Common myeloid progenitor, CD34-positive (primary cell): ENCODE data around the gene FBXW2. TPM values are rescaled to one million over a fixed set of nuclear protein-coding genes. Genes with fewer than 3 reads are reported as not detected.

Experiments used
- CTCF ChIA-PET: fragments of 350-600 bp; sonication (Branson Sonifier 250); formaldehyde crosslinking; loops from one replicate; lab custom pipeline; 2021; ENCODE audit warnings: antibody characterized with exemption; lab: Charles Lee
- POLR2A ChIA-PET: fragments of 350-600 bp; sonication (Branson Sonifier 250); formaldehyde crosslinking; loops from one replicate; lab custom pipeline; 2021; ENCODE audit warnings: antibody characterized with exemption; lab: Charles Lee
- DNase-seq, 3 donors: peaks; one replicate each; pipeline versions ENCODE4 v3.0.0 to v3.0.0-alpha.2; 2013
- H3K27ac ChIP-seq, 2 experiments: 1 replicate in 1 of 2; 2 replicates in 1 of 2; pipeline ENCODE4 v1.7.0; 2013; ENCODE audit warnings: inconsistent platforms in 2 of 2, low read length in 2 of 2, mild to moderate bottlenecking in 2 of 2, low read depth in 1 of 2, moderate library complexity in 1 of 2; ENCODE audit not compliant: severe bottlenecking in 2 of 2, insufficient read depth in 1 of 2, poor library complexity in 1 of 2
- H3K27me3 ChIP-seq, 5 experiments: replicated peaks in 2 of 5; 1 replicate in 3 of 5; 2 replicates in 2 of 5; pipeline versions ENCODE4 v1.6.1 to v1.7.0; 2013; ENCODE audit warnings: low read length in 4 of 5, mild to moderate bottlenecking in 2 of 5, moderate library complexity in 2 of 5, inconsistent platforms in 1 of 5; ENCODE audit not compliant: insufficient read depth in 5 of 5, control insufficient read depth in 4 of 5
- H3K36me3 ChIP-seq, 4 experiments: 1 replicate in 2 of 4; 2 replicates in 2 of 4; pipeline versions ENCODE4 v1.6.1 to v1.7.0; 2013; ENCODE audit warnings: low read length in 3 of 4, control low read depth in 1 of 4, mild to moderate bottlenecking in 1 of 4; ENCODE audit not compliant: control insufficient read depth in 4 of 4, insufficient read depth in 4 of 4
- H3K4me1 ChIP-seq, 4 experiments: 1 replicate in 3 of 4; 2 replicates in 1 of 4; pipeline versions ENCODE4 v1.6.1 to v1.7.1; 2013; ENCODE audit warnings: low read length in 3 of 4, mild to moderate bottlenecking in 3 of 4, control low read depth in 1 of 4, inconsistent platforms in 1 of 4, moderate library complexity in 1 of 4; ENCODE audit not compliant: control insufficient read depth in 4 of 4, insufficient read depth in 4 of 4; ENCODE audit errors: control extremely low read depth in 1 of 4
- H3K4me3 ChIP-seq, 7 experiments: 1 replicate in 4 of 7; 2 replicates in 3 of 7; pipeline versions ENCODE4 v1.5.1 to v1.7.0; 2013; ENCODE audit warnings: mild to moderate bottlenecking in 7 of 7, low read length in 6 of 7, moderate library complexity in 6 of 7, inconsistent platforms in 2 of 7, low read depth in 2 of 7, control low read depth in 1 of 7; ENCODE audit not compliant: insufficient read depth in 4 of 7, control insufficient read depth in 1 of 7; ENCODE audit errors: extremely low read depth in 1 of 7
- H3K9me3 ChIP-seq, 5 experiments: 1 replicate in 4 of 5; 2 replicates in 1 of 5; pipeline versions ENCODE4 v1.6.1 to v1.7.1; 2013; ENCODE audit warnings: low read length in 4 of 5, mild to moderate bottlenecking in 2 of 5, inconsistent platforms in 1 of 5, low read depth in 1 of 5, moderate library complexity in 1 of 5; ENCODE audit not compliant: control insufficient read depth in 4 of 5, insufficient read depth in 2 of 5; ENCODE audit errors: control extremely low read depth in 1 of 5
- WGBS: methylation state at CpG from one replicate; pipeline ENCODE4 v1.1.5; 2013; ENCODE audit not compliant: insufficient coverage; 5-methylcytosine and 5-hydroxymethylcytosine counted together
- polyA plus RNA-seq: library from polyadenylated mRNA; unstranded; fragments of 120-200 nt; gene quantifications from one replicate; pipeline ENCODE4 v1.2.1, GENCODE V29; 2013

Gene FBXW2, protein sequence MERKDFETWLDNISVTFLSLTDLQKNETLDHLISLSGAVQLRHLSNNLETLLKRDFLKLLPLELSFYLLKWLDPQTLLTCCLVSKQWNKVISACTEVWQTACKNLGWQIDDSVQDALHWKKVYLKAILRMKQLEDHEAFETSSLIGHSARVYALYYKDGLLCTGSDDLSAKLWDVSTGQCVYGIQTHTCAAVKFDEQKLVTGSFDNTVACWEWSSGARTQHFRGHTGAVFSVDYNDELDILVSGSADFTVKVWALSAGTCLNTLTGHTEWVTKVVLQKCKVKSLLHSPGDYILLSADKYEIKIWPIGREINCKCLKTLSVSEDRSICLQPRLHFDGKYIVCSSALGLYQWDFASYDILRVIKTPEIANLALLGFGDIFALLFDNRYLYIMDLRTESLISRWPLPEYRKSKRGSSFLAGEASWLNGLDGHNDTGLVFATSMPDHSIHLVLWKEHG
- polyA plus RNA-seq: 37.2 TPM

DNA sequence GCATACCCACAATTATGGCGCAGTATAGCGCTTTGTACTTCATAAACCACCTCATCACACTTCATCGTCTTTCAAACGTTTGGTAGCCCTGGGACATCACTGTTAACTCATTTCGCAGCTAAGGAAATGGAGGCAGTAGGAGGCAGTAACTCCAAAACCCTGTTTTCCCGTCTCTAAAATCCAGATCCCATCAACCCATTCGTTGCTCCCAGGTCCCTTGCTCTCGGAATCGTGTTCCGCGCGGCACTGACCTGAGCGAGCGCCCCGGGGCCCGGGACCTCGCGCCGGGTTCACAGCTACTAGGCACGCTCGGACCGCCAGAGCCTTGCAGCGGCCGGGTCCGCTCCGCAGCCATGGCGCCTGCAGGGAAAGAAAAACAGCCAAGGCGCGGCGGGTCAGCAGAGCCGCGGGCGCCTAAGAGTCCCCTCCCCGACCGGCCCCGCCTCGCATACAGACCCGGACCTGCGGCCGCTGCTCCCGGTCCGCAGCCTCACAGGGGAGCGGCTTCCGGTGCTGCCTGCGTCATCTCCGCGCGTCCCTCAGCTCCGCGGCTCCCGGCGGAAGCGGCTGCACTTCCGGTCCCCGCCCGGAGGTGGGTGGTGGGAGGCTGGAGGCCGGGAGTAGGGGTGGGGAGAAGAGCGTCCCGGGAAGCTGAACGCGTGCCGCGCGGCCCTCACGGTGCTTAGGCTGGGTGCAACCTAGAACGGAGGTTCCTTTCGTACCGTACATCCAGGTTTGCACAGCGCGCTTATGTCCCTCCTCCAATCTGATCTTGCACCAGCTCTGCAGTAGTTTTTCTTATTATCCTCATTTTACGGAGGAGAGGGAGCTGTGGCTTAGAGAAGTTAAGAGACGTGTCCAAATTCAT is at the start of gene FBXW2:
TSS of gene FBXW2 (minus strand) at position 519 of the 868 bp plus-strand sequence. CDS start 5,158 bp downstream, outside the sequence.
- H3K4me3 ChIP-seq: peak within 1 kb of the TSS; percentile 78 to 99 (median 96)
- no peaks in the 10 kb centered on the region for H3K27me3 ChIP-seq
- POLR2A ChIA-PET: interaction anchor here (0.9 to 1.4 kb wide), 5 partner anchors 12 to 49 kb away, joined by 3 to 6 read pairs (median 5); partner anchors contain the start of gene PSMD5
- H3K36me3 ChIP-seq: peaks cover 0 to 15% (median 5%) of the 10 kb centered on the region in 4 experiments
- peak within 1 kb of the TSS; percentile 90 to 94 for H3K27ac ChIP-seq
- CTCF ChIA-PET: interaction anchor here (0.6 to 1.4 kb wide), 2 partner anchors 50 to 349 kb away, joined by 3 to 5 read pairs; partner anchors contain the start of gene PSMD5
- DNase-seq: peak; percentile 84 to 93 (median 87)
- WGBS: 0% methylated on average over 49 of the region's 72 CpGs
- peaks cover 13 to 27% (median 21%) of the 10 kb centered on the region in 4 experiments for H3K4me1 ChIP-seq
- H3K9me3 ChIP-seq: no peaks in the 10 kb centered on the region

DNA sequence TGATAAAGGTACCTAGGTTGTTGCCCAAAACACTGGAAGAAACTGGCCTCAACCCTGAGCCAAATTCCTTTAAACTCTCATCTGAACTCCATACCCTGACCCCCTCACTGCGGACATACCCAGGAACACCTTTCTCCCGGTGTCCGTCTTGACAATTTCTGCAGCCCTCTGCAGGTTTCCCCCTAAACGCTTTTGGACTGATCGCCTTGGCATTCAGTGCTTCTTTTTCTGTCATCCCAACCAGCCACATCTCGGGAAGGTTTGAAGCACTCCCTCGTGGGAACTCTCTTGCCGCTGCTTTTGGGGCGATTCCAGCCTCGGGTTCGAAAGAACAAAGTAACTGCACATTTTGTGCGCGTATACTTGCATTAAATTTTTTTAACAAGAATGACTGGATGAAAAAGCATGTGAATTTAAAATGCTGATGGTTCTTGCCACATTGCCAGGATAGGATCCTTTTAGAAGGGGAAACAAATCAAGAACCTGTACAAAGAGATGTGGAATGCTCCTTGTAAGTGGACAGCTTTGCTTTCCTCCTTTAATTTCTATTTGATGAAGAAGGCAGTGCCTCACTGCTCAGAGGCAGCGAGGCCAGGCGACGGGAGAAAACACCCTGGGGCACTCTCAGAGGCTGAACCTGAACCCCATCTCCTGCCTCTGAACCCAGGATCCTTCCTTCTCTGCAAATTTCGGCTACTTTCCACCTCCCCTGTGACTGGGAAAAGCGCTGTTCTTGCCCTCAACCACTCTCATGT is 48.9 kb upstream of the FBXW2 start:
- ChIA-PET POLR2A (interaction anchor here (1.1 kb wide), 1 partner anchor 48 kb away, joined by 6 read pairs; a partner anchor contains a TSS), CTCF (interaction anchor here (1.4 kb wide), 1 partner anchor 48 kb away, joined by 5 read pairs; the partner anchor contains the start of gene FBXW2)
- H3K4me1 ChIP-seq: peaks cover 0 to 24% (median 10%) of the 10 kb centered on the region in 4 experiments
- DNase-seq: no peak
- WGBS: 68% methylated on average over 17 of the region's 18 CpGs
- peak overlapping the region; percentile 58 to 97 (median 87) for H3K4me3 ChIP-seq
- H3K27ac ChIP-seq: peak overlapping the region; percentile 86 to 96
- no peaks in the 10 kb centered on the region for H3K9me3 ChIP-seq
- no peaks in the 10 kb centered on the region for H3K27me3 ChIP-seq
- H3K36me3 ChIP-seq: peaks cover 0 to 13% (median 3%) of the 10 kb centered on the region in 4 experiments

DNA sequence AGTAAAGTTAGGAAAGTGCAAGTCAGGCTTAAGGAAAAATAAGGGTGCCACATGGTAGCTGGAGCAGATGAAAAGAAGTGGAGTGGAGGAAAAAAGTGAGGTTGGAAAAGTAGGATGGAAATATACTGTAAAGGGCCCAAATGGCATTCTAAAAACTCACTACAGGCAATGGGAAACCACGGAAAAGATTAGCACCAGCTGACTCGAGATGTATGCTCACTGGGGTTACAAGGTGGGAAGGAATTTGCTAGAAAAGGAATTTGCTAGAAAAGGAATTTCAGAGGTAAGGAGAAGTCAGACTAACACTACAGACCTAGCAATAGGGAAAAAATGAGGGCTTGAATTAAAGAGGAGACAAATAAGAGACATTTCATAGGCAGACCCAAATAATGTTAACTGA is 45.9 kb upstream of the FBXW2 start:
- Histone ChIP-seq H3K27me3 (no peaks in the 10 kb centered on the region), H3K9me3 (no peaks in the 10 kb centered on the region), H3K4me3 (no peak overlapping the region), H3K4me1 (peaks cover 0 to 23% (median 10%) of the 10 kb centered on the region in 4 experiments), H3K36me3 (peaks cover 2 to 13% (median 9%) of the 10 kb centered on the region in 4 experiments), H3K27ac (no peak overlapping the region)
- ChIA-PET CTCF (no interaction called here), POLR2A (no interaction called here)
- 100% methylated on average over 1 of the region's 2 CpGs for WGBS
- no peak for DNase-seq

DNA sequence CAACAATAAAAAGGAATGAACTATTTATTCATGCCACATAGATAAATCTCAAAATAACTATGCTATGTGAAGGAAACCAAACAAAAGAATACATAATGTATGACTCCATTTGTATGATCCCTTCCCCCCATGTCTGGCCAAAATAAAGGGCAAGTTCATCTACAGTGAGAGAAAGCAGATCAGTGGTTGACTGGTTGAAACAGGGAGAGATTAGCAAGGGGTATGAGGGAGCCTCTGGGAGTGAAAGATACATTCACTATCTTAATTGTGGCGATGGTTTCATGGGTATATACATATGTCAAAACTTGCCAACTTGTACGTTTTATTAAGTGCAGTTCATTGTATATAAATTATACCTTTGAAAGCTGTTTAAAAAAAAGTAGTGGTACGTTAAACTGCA is 44.7 kb upstream of the FBXW2 start:
- DNase-seq: peak in 1 of 3 donors; percentile 6
- H3K4me3 ChIP-seq: no peak overlapping the region
- CTCF ChIA-PET: no interaction called here
- H3K9me3 ChIP-seq: no peaks in the 10 kb centered on the region
- peaks cover 0 to 10% (median 8%) of the 10 kb centered on the region in 4 experiments for H3K4me1 ChIP-seq
- WGBS: no CpG with 5 or more reads among the region's 3 CpGs
- no peaks in the 10 kb centered on the region for H3K27me3 ChIP-seq
- no peak overlapping the region for H3K27ac ChIP-seq
- POLR2A ChIA-PET: no interaction called here
- H3K36me3 ChIP-seq: peaks cover 2 to 17% (median 13%) of the 10 kb centered on the region in 4 experiments

DNA sequence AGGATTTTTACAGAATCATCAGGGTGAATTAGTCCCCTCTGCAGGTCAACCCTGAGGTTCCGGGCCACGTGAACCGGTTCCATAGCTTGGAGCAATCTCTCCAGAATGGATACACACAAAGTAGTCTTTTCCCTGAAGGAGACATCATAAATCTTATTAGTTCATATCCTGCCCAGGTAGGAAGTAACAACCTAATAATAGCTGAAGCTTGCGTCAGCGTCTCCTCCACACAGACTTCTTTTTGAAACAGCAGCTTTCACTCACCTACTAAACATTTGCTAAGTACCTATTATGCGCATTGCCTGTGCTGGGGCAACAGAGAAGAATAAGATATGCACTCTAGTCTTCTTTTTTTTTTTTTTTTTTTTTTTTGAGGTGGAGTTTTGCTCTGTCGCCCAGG is 40.1 kb upstream of the FBXW2 start:
- Histone ChIP-seq H3K9me3 (no peaks in the 10 kb centered on the region), H3K36me3 (peaks cover 13 to 54% (median 29%) of the 10 kb centered on the region in 4 experiments), H3K27ac (no peak overlapping the region), H3K27me3 (no peaks in the 10 kb centered on the region), H3K4me1 (no peaks in the 10 kb centered on the region), H3K4me3 (no peak overlapping the region)
- ChIA-PET POLR2A (interaction anchor here (0.9 kb wide), 1 partner anchor 40 kb away, joined by 3 read pairs; the partner anchor contains the start of gene FBXW2), CTCF (no interaction called here)
- no peak for DNase-seq
- WGBS: 95% methylated on average over 3 of the region's 7 CpGs

DNA sequence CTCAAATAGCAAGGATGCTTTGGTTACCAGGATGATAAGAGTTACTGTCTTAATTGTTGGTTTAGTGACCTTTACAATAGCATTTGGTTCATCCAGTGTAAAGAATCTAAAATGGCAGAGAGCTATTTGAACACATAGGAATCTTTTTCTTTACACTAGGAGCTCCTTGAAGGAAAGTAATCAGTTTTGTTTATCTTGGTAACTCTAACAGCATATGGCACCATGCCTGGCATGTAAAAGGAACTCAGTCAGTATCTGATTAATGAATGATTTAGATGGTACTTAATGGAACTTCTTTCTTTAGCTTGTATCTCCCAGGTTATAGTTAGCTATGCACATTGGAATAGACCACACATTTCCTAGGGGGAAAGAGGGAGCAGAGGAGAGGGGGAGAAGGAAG is 39.6 kb upstream of the FBXW2 start:
- DNase-seq: no peak
- H3K4me3 ChIP-seq: no peak overlapping the region
- peaks cover 18 to 54% (median 29%) of the 10 kb centered on the region in 4 experiments for H3K36me3 ChIP-seq
- ChIA-PET POLR2A (interaction anchor here (0.6 to 0.9 kb wide), 2 partner anchors 40 to 461 kb away, joined by 3 read pairs; partner anchors contain the start of gene FBXW2), CTCF (interaction anchor here (0.6 to 1.0 kb wide), 2 partner anchors 12 to 320 kb away, joined by 3 to 4 read pairs; no protein-coding TSS in a partner anchor)
- no peaks in the 10 kb centered on the region for H3K27me3 ChIP-seq
- H3K27ac ChIP-seq: no peak overlapping the region
- no peaks in the 10 kb centered on the region for H3K4me1 ChIP-seq
- no peaks in the 10 kb centered on the region for H3K9me3 ChIP-seq
